ENCODE data around the gene NCKAP5.

NCKAP5 gene

GRCh38 chr2:133409581-133410285, 158.5 kb downstream of the NCKAP5 start:
- no peak overlapping the region for H3K4me3 ChIP-seq (ENCODE audit: low read depth, low read length)
- TF ChIP-seq CTCF (IDR thresholded peaks at IDR 0.05; ENCODE audit: low read depth, low read length, missing control alignments) = no peak
- H3K27me3 ChIP-seq (replicated peaks) = no peaks in the 10 kb centered on the region
- DNase-seq = no peak
- in situ Hi-C loops (cut with HindIII; ENCODE audit: low pct_ligation_motif_present, low sequenced_read_pairs) = no loop called here
- H3K27ac ChIP-seq = no peak overlapping the region
- no peaks in the 10 kb centered on the region for H3K36me3 ChIP-seq (replicated peaks)

- Histone ChIP-seq H3K36me3 (replicated peaks) (no peaks in the 10 kb centered on the region), H3K27me3 (replicated peaks) (no peaks in the 10 kb centered on the region), H3K4me3 (ENCODE audit: low read depth, low read length) (no peak overlapping the region), H3K27ac (no peak overlapping the region)
- no peak for DNase-seq
- no peak for TF ChIP-seq CTCF (IDR thresholded peaks at IDR 0.05; ENCODE audit: low read depth, low read length, missing control alignments)
- in situ Hi-C loops (cut with HindIII; ENCODE audit: low pct_ligation_motif_present, low sequenced_read_pairs) = no loop called here
Measured at GRCh38 chr2:133408671-133409070, 159.6 kb downstream of the NCKAP5 start.

GRCh38 chr2:133407341-133407740, 160.9 kb downstream of the NCKAP5 start:
- Histone ChIP-seq H3K36me3 (replicated peaks) (no peaks in the 10 kb centered on the region), H3K4me3 (ENCODE audit: low read depth, low read length) (no peak overlapping the region), H3K27me3 (replicated peaks) (no peaks in the 10 kb centered on the region), H3K27ac (no peak overlapping the region)
- DNase-seq = no peak
- in situ Hi-C loops (cut with HindIII; ENCODE audit: low pct_ligation_motif_present, low sequenced_read_pairs) = no loop called here
- no peak for TF ChIP-seq CTCF (IDR thresholded peaks at IDR 0.05; ENCODE audit: low read depth, low read length, missing control alignments)

- Histone ChIP-seq H3K27ac (no peak overlapping the region), H3K27me3 (replicated peaks) (no peaks in the 10 kb centered on the region), H3K4me3 (ENCODE audit: low read depth, low read length) (no peak overlapping the region), H3K36me3 (replicated peaks) (no peaks in the 10 kb centered on the region)
- in situ Hi-C loops (cut with HindIII; ENCODE audit: low pct_ligation_motif_present, low sequenced_read_pairs) = no loop called here
- DNase-seq = no peak
- TF ChIP-seq CTCF (IDR thresholded peaks at IDR 0.05; ENCODE audit: low read depth, low read length, missing control alignments) = no peak
Measured at GRCh38 chr2:133405252-133405651, 163.0 kb downstream of the NCKAP5 start.

- Histone ChIP-seq H3K4me3 (ENCODE audit: low read depth, low read length) (no peak overlapping the region), H3K36me3 (replicated peaks) (no peaks in the 10 kb centered on the region), H3K27ac (no peak overlapping the region), H3K27me3 (replicated peaks) (no peaks in the 10 kb centered on the region)
- no peak for DNase-seq
- in situ Hi-C loops (cut with HindIII; ENCODE audit: low pct_ligation_motif_present, low sequenced_read_pairs) = no loop called here
- TF ChIP-seq CTCF (IDR thresholded peaks at IDR 0.05; ENCODE audit: low read depth, low read length, missing control alignments) = no peak
Measured at GRCh38 chr2:133400411-133400810, 167.9 kb downstream of the NCKAP5 start.

GRCh38 chr2:133393895-133394294, 174.4 kb downstream of the NCKAP5 start:
- no peak for DNase-seq
- TF ChIP-seq CTCF (IDR thresholded peaks at IDR 0.05; ENCODE audit: low read depth, low read length, missing control alignments) = no peak
- no peak overlapping the region for H3K4me3 ChIP-seq (ENCODE audit: low read depth, low read length)
- in situ Hi-C loops (cut with HindIII; ENCODE audit: low pct_ligation_motif_present, low sequenced_read_pairs) = no loop called here
- no peaks in the 10 kb centered on the region for H3K36me3 ChIP-seq (replicated peaks)
- no peak overlapping the region for H3K27ac ChIP-seq
- no peaks in the 10 kb centered on the region for H3K27me3 ChIP-seq (replicated peaks)

Data from brain microvascular endothelial cell (primary cell).